ENCODE results near the gene NACC1.

Gene NACC1

DNA sequence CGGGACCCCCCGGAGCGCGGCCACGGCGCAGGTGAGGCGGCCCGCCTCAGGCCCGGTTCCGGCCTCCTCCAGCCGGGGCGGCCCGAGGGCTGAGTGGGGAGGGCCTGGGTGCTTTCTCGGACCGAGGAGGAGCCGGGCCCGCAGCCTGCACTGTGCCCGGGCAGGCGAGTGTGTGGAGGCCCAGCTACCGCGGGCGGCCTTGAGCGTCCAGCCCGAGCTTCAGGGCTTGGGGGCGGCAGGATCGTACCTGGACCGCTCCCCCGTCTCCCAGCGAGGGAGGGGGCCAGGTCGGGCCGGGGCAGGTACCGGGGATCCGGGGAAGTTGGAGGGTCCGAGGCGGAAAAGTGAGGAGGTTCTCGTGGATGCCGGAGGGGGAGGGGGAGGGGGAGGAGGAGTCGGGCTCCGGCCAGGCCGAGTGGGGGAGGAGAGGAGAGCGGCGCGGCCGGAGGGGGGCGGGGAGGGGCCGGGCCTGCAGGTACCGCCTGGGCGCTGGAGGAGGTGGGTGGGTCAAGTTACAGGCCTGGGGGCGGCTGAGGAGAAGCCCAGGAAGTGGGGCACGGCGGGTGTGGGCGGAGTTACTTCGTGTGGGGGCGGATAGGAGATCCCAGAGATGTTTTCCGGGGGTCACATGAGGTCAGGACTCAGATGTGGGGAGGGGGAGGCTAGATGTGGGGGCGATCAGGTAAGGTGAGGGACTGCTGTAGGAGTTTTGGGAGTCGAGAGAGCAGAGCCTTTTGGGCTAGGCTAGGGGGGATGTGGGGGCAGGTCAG lies 545 bp downstream of the NACC1 start (continued):
- TF ChIP-seq ZNF341 (tag by site-specific recombination; IDR thresholded peaks at IDR 0.05; ENCODE audit: low read depth): no peak
- no peak for TF ChIP-seq ZNF112 (tag by site-specific recombination; IDR thresholded peaks at IDR 0.05)
- no peak for TF ChIP-seq ZNF530 (tag by site-specific recombination; IDR thresholded peaks at IDR 0.05; ENCODE audit: low read depth)
- TF ChIP-seq ZBTB11 (tag by site-specific recombination; conservative IDR thresholded peaks at IDR 0.05; ENCODE audit: low read depth): no peak
- no peak for TF ChIP-seq ZNF529 (tag by site-specific recombination; IDR thresholded peaks at IDR 0.05; ENCODE audit: insufficient replicate concordance)
- peak; percentile 29; the same call in 1 of the 2 replicates for TF ChIP-seq ZNF157 (tag by site-specific recombination; IDR thresholded peaks at IDR 0.05)
- TF ChIP-seq OSR2 (tag by site-specific recombination; IDR thresholded peaks at IDR 0.05): no peak
- peak; percentile 82 for TF ChIP-seq ZNF398 (tag by site-specific recombination; IDR thresholded peaks at IDR 0.05)
- TF ChIP-seq BCL11A (tag by site-specific recombination; IDR thresholded peaks at IDR 0.05; ENCODE audit: low read depth): 0 out of 2 replicates have a peak, but pooled peaks have one; percentile 52
- no peak for TF ChIP-seq INSM2 (tag by site-specific recombination; IDR thresholded peaks at IDR 0.05)
- TF ChIP-seq MYNN (tag by site-specific recombination; IDR thresholded peaks at IDR 0.05; ENCODE audit: borderline replicate concordance): no peak
- TF ChIP-seq ZNF362 (tag by site-specific recombination; IDR thresholded peaks at IDR 0.05): no peak
- no peak for TF ChIP-seq ZNF777 (tag by site-specific recombination; IDR thresholded peaks at IDR 0.05; ENCODE audit: borderline replicate concordance)
- TF ChIP-seq ZNF311 (tag by site-specific recombination; IDR thresholded peaks at IDR 0.05; ENCODE audit: borderline replicate concordance): no peak
- no peak for TF ChIP-seq ZNF473 (tag by site-specific recombination; IDR thresholded peaks at IDR 0.05)
- TF ChIP-seq HOXD13 (CRISPR knock-in tag; IDR thresholded peaks at IDR 0.05; ENCODE audit: borderline replicate concordance): no peak
- no peak for TF ChIP-seq ZNF23 (tag by site-specific recombination; IDR thresholded peaks at IDR 0.05; ENCODE audit: borderline replicate concordance)
- TF ChIP-seq ZNF596 (tag by site-specific recombination; IDR thresholded peaks at IDR 0.05): no peak
- TF ChIP-seq, protein P1, sequence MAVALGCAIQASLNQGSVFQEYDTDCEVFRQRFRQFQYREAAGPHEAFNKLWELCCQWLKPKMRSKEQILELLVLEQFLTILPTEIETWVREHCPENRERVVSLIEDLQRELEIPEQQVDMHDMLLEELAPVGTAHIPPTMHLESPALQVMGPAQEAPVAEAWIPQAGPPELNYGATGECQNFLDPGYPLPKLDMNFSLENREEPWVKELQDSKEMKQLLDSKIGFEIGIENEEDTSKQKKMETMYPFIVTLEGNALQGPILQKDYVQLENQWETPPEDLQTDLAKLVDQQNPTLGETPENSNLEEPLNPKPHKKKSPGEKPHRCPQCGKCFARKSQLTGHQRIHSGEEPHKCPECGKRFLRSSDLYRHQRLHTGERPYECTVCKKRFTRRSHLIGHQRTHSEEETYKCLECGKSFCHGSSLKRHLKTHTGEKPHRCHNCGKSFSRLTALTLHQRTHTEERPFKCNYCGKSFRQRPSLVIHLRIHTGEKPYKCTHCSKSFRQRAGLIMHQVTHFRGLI (tag by site-specific recombination; IDR thresholded peaks at IDR 0.05): 0 out of 2 replicates have a peak, but pooled peaks have one; percentile 27
- TF ChIP-seq, protein P2, sequence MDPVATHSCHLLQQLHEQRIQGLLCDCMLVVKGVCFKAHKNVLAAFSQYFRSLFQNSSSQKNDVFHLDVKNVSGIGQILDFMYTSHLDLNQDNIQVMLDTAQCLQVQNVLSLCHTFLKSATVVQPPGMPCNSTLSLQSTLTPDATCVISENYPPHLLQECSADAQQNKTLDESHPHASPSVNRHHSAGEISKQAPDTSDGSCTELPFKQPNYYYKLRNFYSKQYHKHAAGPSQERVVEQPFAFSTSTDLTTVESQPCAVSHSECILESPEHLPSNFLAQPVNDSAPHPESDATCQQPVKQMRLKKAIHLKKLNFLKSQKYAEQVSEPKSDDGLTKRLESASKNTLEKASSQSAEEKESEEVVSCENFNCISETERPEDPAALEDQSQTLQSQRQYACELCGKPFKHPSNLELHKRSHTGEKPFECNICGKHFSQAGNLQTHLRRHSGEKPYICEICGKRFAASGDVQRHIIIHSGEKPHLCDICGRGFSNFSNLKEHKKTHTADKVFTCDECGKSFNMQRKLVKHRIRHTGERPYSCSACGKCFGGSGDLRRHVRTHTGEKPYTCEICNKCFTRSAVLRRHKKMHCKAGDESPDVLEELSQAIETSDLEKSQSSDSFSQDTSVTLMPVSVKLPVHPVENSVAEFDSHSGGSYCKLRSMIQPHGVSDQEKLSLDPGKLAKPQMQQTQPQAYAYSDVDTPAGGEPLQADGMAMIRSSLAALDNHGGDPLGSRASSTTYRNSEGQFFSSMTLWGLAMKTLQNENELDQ (tag by site-specific recombination; IDR thresholded peaks at IDR 0.05; ENCODE audit: low read depth): no peak
